HepG2 (cell line): Measurements from ENCODE around the gene P2RX5. TPM values are rescaled to one million over a fixed set of nuclear protein-coding genes. Genes with fewer than 3 reads are reported as not detected.

Source experiments
- ATAC-seq: fragments of 200-7000 bp; cut with Tn5 transposase; 3 replicates; pipeline ENCODE4 v1.9.1; 2020; ENCODE audit warnings: mild to moderate bottlenecking, moderate library complexity
- BruUV-seq: library from RNA; stranded (reverse); fragments of 400-500 nt; replicated peaks from 2 replicates; lab custom pipeline; 2021; lab: Mats Ljungman, UMichigan
- CTCF ChIA-PET: fragments of 300-600 bp; formaldehyde crosslinking; extraction: SDS; loops from one replicate; lab custom pipeline; 2021; ENCODE audit warnings: low total read pairs, inconsistent platforms, low intra/inter-chr PET ratio; lab: Yijun Ruan, JAX
- POLR2A ChIA-PET: fragments of 350-600 bp; sonication (Branson Sonifier 250); formaldehyde crosslinking; loops from one replicate; lab custom pipeline; 2020; ENCODE audit warnings: antibody characterized with exemption, inconsistent platforms; lab: Yijun Ruan, JAX
- DNase-seq: peaks from one replicate; pipeline ENCODE4 v3.0.0-alpha.2; 2015; ENCODE audit warnings: low spot score
- FAIRE-seq: peaks from 3 replicates; lab custom pipeline; 2011; peaks lifted over from hg19 to GRCh38; lab: Jason Lieb, UNC
- H2AFZ ChIP-seq: one replicate; pipeline ENCODE4 v1.6.1; 2011; ENCODE audit warnings: low read length, inconsistent platforms
- H3K27ac ChIP-seq: fragments of 300-600 bp; 3 replicates; pipeline ENCODE4 v1.8.0; 2011; ENCODE audit warnings: mixed run types, mild to moderate bottlenecking, mixed read lengths, low read length, inconsistent platforms; ENCODE audit not compliant: insufficient read depth; ENCODE audit errors: extremely low read length
- H3K27me3 ChIP-seq, 2 experiments: fragments of 200-600 bp in 1 of 2; 2 replicates in 1 of 2; 3 replicates in 1 of 2; pipeline versions ENCODE4 v1.6.0 to v1.8.0; 2011; ENCODE audit warnings: low read length in 2 of 2, mild to moderate bottlenecking in 2 of 2, moderate library complexity in 2 of 2, inconsistent platforms in 1 of 2; ENCODE audit not compliant: insufficient read depth in 2 of 2, control insufficient read depth in 1 of 2
- H3K36me3 ChIP-seq, 2 experiments: fragments of 200-600 bp in 1 of 2; replicated peaks in 1 of 2; 2 replicates in 1 of 2; 3 replicates in 1 of 2; pipeline versions ENCODE4 v1.5.1 to v1.8.0; 2011; ENCODE audit warnings: low read length in 2 of 2, inconsistent platforms in 1 of 2; ENCODE audit not compliant: insufficient read depth in 2 of 2, control insufficient read depth in 1 of 2
- H3K4me1 ChIP-seq: 2 replicates; pipeline ENCODE4 v1.5.1; 2012; ENCODE audit warnings: low read length, inconsistent platforms; ENCODE audit not compliant: insufficient read depth
- H3K4me2 ChIP-seq: 2 replicates; pipeline ENCODE4 v1.6.0; 2011; ENCODE audit warnings: low read depth, low read length, inconsistent platforms
- H3K4me3 ChIP-seq, 3 experiments: fragments of 200-600 bp in 1 of 3; sonication (generic), shearing (Covaris generic) in 1 of 3; replicated peaks in 1 of 3; 2 replicates each; pipeline ENCODE4 v1.5.1; 2011 to 2016; ENCODE audit warnings: low read length in 3 of 3, inconsistent platforms in 2 of 3, low read depth in 2 of 3, mild to moderate bottlenecking in 2 of 3, control low read depth in 1 of 3, mixed read lengths in 1 of 3; ENCODE audit not compliant: insufficient read depth in 1 of 3
- H3K79me2 ChIP-seq: one replicate; pipeline ENCODE4 v1.6.1; 2011; ENCODE audit warnings: low read length, inconsistent platforms; ENCODE audit not compliant: insufficient read depth
- H3K9ac ChIP-seq: 2 replicates; pipeline ENCODE4 v1.6.0; 2011; ENCODE audit warnings: mild to moderate bottlenecking, low read depth, low read length, inconsistent platforms; ENCODE audit not compliant: insufficient read depth
- H3K9me3 ChIP-seq: 2 replicates; pipeline ENCODE4 v1.5.1; 2012; ENCODE audit warnings: mild to moderate bottlenecking, low read length
- H4K20me1 ChIP-seq: 2 replicates; pipeline ENCODE4 v1.6.0; 2011; ENCODE audit warnings: inconsistent platforms, mild to moderate bottlenecking, low read length, moderate library complexity; ENCODE audit not compliant: insufficient read depth
- AGO1 ChIP-seq: fragments of 200-400 bp; formaldehyde crosslinking; IDR thresholded peaks from 2 replicates; pipeline ENCODE4 v1.6.1; 2017; ENCODE audit warnings: mild to moderate bottlenecking, low read depth, low read length, moderate library complexity; ENCODE audit not compliant: poor library complexity, severe bottlenecking
- AGO2 ChIP-seq: fragments of 200-400 bp; formaldehyde crosslinking; optimal IDR thresholded peaks from 2 replicates; pipeline ENCODE3; 2017; ENCODE audit warnings: mild to moderate bottlenecking, low read depth, low read length, moderate library complexity
- HOXA9 ChIP-seq: sonication (generic); formaldehyde crosslinking; IDR thresholded peaks from 2 replicates; pipeline ENCODE4 v1.8.1; 2022; ENCODE audit warnings: missing genetic modification reagents, mild to moderate bottlenecking, moderate library complexity, borderline replicate concordance
- POLR2A ChIP-seq, 2 experiments: IDR thresholded peaks; 2 replicates each; pipeline ENCODE4 v1.6.1; 2011; ENCODE audit warnings: low read depth in 2 of 2, low read length in 2 of 2, mild to moderate bottlenecking in 1 of 2, moderate library complexity in 1 of 2; ENCODE audit not compliant: insufficient read depth in 1 of 2
- RBFOX2 ChIP-seq: fragments of 200-400 bp; formaldehyde crosslinking; IDR thresholded peaks from 2 replicates; pipeline ENCODE4 v1.6.1; 2017; ENCODE audit warnings: low read depth, mild to moderate bottlenecking, low read length
- SMC3 ChIP-seq: IDR thresholded peaks from 2 replicates; pipeline ENCODE4 v1.6.1; 2011; ENCODE audit warnings: low read length, improper control_type of control experiment
- ZNF253 ChIP-seq: sonication (generic); formaldehyde crosslinking; IDR thresholded peaks from 2 replicates; pipeline ENCODE4 v1.8.0; 2022; ENCODE audit warnings: mild to moderate bottlenecking, missing genetic modification reagents, borderline replicate concordance
- ZNF296 ChIP-seq: sonication (generic); formaldehyde crosslinking; conservative IDR thresholded peaks from 2 replicates; pipeline ENCODE4 v1.5.0; 2020; ENCODE audit warnings: mild to moderate bottlenecking, missing genetic modification reagents
- ZNF749 ChIP-seq: sonication (generic); formaldehyde crosslinking; IDR thresholded peaks from 2 replicates; pipeline ENCODE4 v1.8.0; 2022; ENCODE audit warnings: mild to moderate bottlenecking, missing genetic modification reagents, moderate library complexity, borderline replicate concordance
- WGBS: methylation state at CpG from one replicate; pipeline ENCODE4 v1.1.6; 2017; ENCODE audit warnings: low lambda C conversion rate; 5-methylcytosine and 5-hydroxymethylcytosine counted together
- in situ Hi-C: cut with HindIII; loops from 2 replicates; pipeline ENCODE4 v1.10.0; 2017; ENCODE audit warnings: low pct_unique_long_range_greater_than_20kb; ENCODE audit not compliant: extremely low pct_ligation_motif_present
- intact Hi-C: fragments of 100-400 bp; cut with micrococcal nuclease; formaldehyde crosslinking; loops from one replicate; pipeline ENCODE4 v1.10.0; 2022; ENCODE audit not compliant: unreplicated experiment
- polyA plus RNA-seq, 8 experiments: library from polyadenylated mRNA; depleted of rRNA in 3 of 8; stranded (reverse) in 7 of 8; unstranded in 1 of 8; fragments of >200 nt; fragmentation: Illumina TruSeq in 4 of 8; extraction: Trizol in 4 of 8; gene quantifications; 2 replicates each; pipeline versions ENCODE4 v1.2.1 to v1.2.3, GENCODE V29; 2011 to 2016; ENCODE audit warnings: low read depth in 4 of 8, missing spikeins in 1 of 8, mixed read lengths in 1 of 8; ENCODE audit not compliant: insufficient read depth in 1 of 8
- total RNA-seq, 5 experiments: library from RNA; depleted of rRNA; stranded (reverse); fragments of >200 nt; fragmentation: Illumina TruSeq; extraction: Trizol; gene quantifications; 2 replicates each; pipeline ENCODE4 v1.2.3, GENCODE V29; 2016; ENCODE audit warnings: low read depth in 1 of 5
- TF ChIP-seq, protein P1 (sequence below): sonication (generic); formaldehyde crosslinking; IDR thresholded peaks from 2 replicates; pipeline ENCODE4 v1.4.0; 2020; ENCODE audit warnings: low read depth, mild to moderate bottlenecking, missing genetic modification reagents
- TF ChIP-seq, protein P2 (sequence below): sonication (generic); formaldehyde crosslinking; IDR thresholded peaks from 2 replicates; pipeline ENCODE4 v1.9.0; 2021; ENCODE audit warnings: missing genetic modification reagents, mild to moderate bottlenecking, borderline replicate concordance
- TF ChIP-seq, protein P3 (sequence below): IDR thresholded peaks from 2 replicates; pipeline ENCODE4 v1.6.1; 2012; ENCODE audit warnings: inconsistent platforms

Gene P2RX5
- total and polyA plus RNA-seq, 2 of the 13 experiments (the other 11 are each of a cell fraction or from before 2014, with no cell fraction given), result 0.95 to 1.7 TPM

DNA sequence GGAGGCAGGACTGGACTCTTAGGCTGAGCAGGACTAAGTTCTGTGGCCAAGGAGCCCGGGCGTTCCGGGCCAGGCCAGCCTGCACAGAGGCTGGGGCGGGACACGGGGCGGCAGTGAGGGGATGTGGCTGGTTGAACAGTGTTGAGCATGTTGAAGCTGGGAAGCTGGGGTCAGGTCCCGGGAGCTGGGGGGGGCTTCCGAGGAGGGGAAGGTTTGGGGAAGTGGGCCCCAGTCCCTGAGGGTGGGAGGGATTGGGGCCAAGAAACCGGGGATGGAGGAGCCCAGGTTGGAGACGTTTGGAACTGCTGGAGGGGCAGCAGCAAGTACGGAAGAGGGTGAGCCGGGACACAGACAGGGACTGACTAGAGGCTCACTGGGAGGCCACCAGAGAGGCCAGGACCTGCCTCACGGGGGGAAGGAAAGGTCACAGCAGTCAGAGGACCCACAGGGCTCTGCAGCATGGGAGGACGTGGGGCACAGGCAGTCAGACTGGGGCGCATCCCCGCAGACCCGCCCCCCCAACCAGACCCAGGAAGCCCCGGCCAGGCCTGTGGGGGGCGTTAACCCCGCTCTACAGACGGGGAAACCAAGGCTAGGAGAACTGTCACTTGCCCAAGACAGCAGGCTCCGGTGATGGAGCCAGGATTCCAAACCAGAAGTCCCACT, 37.0 kb downstream of the P2RX5 start:
- in situ Hi-C loops, result no loop called here
- H3K9ac ChIP-seq, result no peak overlapping the region
- intact Hi-C loops, result no loop called here
- no peaks in the 10 kb centered on the region for H3K79me2 ChIP-seq
- peaks cover 24% of the 10 kb centered on the region for H3K4me1 ChIP-seq
- ChIA-PET POLR2A (interaction anchor here (2.1 to 3.4 kb wide), 2 partner anchors 9 to 23 kb away, joined by 6 to 13 read pairs; partner anchors contain the start of genes CTNS and SHPK), CTCF (no interaction called here)
- H3K36me3 ChIP-seq, result peaks cover 0 to 1% of the 10 kb centered on the region in 2 experiments; a peak in 3 of 5 replicates
- WGBS, result 87% methylated on average over 15 of the region's 22 CpGs
- TF ChIP-seq, protein P1, sequence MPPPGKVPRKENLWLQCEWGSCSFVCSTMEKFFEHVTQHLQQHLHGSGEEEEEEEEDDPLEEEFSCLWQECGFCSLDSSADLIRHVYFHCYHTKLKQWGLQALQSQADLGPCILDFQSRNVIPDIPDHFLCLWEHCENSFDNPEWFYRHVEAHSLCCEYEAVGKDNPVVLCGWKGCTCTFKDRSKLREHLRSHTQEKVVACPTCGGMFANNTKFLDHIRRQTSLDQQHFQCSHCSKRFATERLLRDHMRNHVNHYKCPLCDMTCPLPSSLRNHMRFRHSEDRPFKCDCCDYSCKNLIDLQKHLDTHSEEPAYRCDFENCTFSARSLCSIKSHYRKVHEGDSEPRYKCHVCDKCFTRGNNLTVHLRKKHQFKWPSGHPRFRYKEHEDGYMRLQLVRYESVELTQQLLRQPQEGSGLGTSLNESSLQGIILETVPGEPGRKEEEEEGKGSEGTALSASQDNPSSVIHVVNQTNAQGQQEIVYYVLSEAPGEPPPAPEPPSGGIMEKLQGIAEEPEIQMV, result no peak
- TF ChIP-seq POLR2A (IDR thresholded peaks at IDR 0.05; ENCODE audit: insufficient read depth in 1 of 2, low read depth in 2 of 2, low read length in 2 of 2), result 0 out of 4 replicates have a peak, but pooled peaks of 1 of the 2 experiments have one; percentile 6
- DNase-seq, result no peak
- no peak overlapping the region for H2AFZ ChIP-seq
- no TSS peak for BruUV-seq
- no peaks in the 10 kb centered on the region for H3K27me3 ChIP-seq
- H4K20me1 ChIP-seq, result no peaks in the 10 kb centered on the region
- H3K4me3 ChIP-seq, result no peak overlapping the region
- H3K27ac ChIP-seq, result no peak overlapping the region
- no peak overlapping the region for H3K4me2 ChIP-seq
- no peaks in the 10 kb centered on the region for H3K9me3 ChIP-seq
- FAIRE-seq, result no peak
- ATAC-seq, result no peak; the same call in 1 of the 3 replicates

DNA sequence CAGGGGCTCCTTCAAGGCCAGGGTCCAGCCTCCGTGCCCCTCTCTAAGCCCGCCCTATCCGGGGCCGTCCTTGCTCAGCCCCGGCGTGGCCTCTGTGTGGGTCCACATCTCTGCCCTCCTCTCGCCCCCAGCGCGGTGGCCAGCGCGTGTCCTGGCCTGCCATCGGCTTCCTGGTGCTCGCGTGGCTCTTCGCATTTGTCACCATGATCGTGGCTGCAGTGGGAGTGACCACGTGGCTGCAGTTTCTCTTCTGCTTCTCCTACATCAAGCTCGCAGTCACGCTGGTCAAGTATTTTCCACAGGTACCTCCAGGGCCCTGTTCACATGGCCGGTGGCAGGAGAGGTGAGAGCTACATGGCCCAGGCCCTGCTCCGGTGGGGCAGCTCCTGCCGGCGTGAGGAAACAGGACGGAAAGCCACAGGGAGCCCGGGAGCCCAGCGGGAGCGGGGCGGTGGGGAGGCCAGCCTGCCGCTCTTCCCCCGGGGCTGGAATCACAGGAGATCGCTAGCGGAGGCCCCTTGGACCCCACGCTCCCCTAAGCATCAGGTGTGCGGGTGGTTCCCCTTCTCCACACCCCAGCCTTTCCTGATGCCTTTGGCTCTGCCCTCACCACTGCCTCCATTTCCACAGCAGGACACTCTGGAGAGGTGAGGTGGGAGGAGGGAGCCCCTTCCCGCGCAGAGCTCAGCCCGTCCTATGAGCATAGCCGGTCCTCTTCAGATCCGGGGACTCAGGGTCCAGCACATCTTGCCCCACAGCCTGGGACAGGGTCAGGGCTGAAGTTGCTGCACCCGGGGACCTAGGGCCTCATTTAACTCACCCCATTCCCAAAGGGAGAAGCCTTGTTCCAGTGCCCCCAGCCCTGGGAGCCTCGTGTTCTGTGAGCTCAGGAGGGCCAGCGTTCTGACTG, 37.8 kb downstream of the P2RX5 start:
- no TSS peak for BruUV-seq
- DNase-seq (no peak), ATAC-seq (no peak; the same call in 2 of the 3 replicates), FAIRE-seq (no peak)
- ChIA-PET POLR2A (interaction anchor here (2.1 to 3.4 kb wide), 2 partner anchors 9 to 22 kb away, joined by 6 to 13 read pairs; partner anchors contain the start of genes CTNS and SHPK), CTCF (no interaction called here)
- Histone ChIP-seq H3K4me1 (peaks cover 24% of the 10 kb centered on the region), H3K9ac (no peak overlapping the region), H4K20me1 (no peaks in the 10 kb centered on the region), H3K4me3 (no peak overlapping the region), H3K9me3 (no peaks in the 10 kb centered on the region), H3K27me3 (no peaks in the 10 kb centered on the region), H2AFZ (no peak overlapping the region), H3K36me3 (no peaks in the 10 kb centered on the region; a peak in 1 of 5 replicates), H3K79me2 (no peaks in the 10 kb centered on the region), H3K4me2 (no peak overlapping the region), H3K27ac (no peak overlapping the region)
- WGBS, result 94% methylated on average over 28 of the region's 42 CpGs
- in situ Hi-C loops, result no loop called here
- intact Hi-C loops, result no loop called here
- TF ChIP-seq, protein P2, sequence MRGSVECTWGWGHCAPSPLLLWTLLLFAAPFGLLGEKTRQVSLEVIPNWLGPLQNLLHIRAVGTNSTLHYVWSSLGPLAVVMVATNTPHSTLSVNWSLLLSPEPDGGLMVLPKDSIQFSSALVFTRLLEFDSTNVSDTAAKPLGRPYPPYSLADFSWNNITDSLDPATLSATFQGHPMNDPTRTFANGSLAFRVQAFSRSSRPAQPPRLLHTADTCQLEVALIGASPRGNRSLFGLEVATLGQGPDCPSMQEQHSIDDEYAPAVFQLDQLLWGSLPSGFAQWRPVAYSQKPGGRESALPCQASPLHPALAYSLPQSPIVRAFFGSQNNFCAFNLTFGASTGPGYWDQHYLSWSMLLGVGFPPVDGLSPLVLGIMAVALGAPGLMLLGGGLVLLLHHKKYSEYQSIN (CRISPR knock-in tag), result no peak
- TF ChIP-seq ZNF296 (CRISPR knock-in tag), result no peak
- TF ChIP-seq, protein P3, sequence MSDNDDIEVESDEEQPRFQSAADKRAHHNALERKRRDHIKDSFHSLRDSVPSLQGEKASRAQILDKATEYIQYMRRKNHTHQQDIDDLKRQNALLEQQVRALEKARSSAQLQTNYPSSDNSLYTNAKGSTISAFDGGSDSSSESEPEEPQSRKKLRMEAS, result no peak
- no peak for TF ChIP-seq HOXA9 (CRISPR knock-in tag)
- TF ChIP-seq ZNF749 (CRISPR knock-in tag), result no peak
- TF ChIP-seq AGO2, result peak; percentile 68
- no peak for TF ChIP-seq ZNF253
- TF ChIP-seq AGO1, result peak; percentile 88
- TF ChIP-seq SMC3, result no peak
- TF ChIP-seq RBFOX2, result 0 out of 2 replicates have a peak, but pooled peaks have one; percentile 22
